DOHH2 (cell line): ENCODE results near the gene SDHC.

Source experiments
- H3F3A ChIP-seq: fragments of 200-600 bp; sonication (generic), shearing (Covaris generic); 2 replicates; pipeline ENCODE4 v1.6.0; 2016; ENCODE audit warnings: antibody characterized with exemption, mild to moderate bottlenecking; ENCODE audit not compliant: control insufficient read depth, insufficient read depth
- H3K27ac ChIP-seq: fragments of 200-600 bp; sonication (generic); 2 replicates; pipeline ENCODE4 v1.5.1; 2014; ENCODE audit warnings: low read depth, mild to moderate bottlenecking, low read length, moderate library complexity
- H3K27me3 ChIP-seq: fragments of 200-600 bp; sonication (generic); 2 replicates; pipeline ENCODE4 v1.6.1; 2014; ENCODE audit warnings: mild to moderate bottlenecking, low read length, mixed read lengths; ENCODE audit not compliant: control insufficient read depth
- H3K36me3 ChIP-seq: fragments of 200-600 bp; sonication (generic); 2 replicates; pipeline ENCODE4 v1.6.1; 2014; ENCODE audit warnings: mild to moderate bottlenecking, low read length, moderate library complexity, mixed read lengths; ENCODE audit not compliant: control insufficient read depth
- H3K4me1 ChIP-seq: fragments of 200-600 bp; sonication (generic); 2 replicates; pipeline ENCODE4 v1.6.1; 2014; ENCODE audit warnings: mild to moderate bottlenecking, low read length, mixed read lengths; ENCODE audit not compliant: control insufficient read depth
- H3K4me2 ChIP-seq: fragments of 200-600 bp; sonication (generic); 2 replicates; pipeline ENCODE4 v1.6.0; 2014; ENCODE audit warnings: mild to moderate bottlenecking, low read length, moderate library complexity
- H3K4me3 ChIP-seq: fragments of 200-600 bp; sonication (generic); 2 replicates; pipeline ENCODE4 v1.5.1; 2014; ENCODE audit warnings: mild to moderate bottlenecking, low read length, mixed read lengths
- H3K79me2 ChIP-seq: fragments of 200-600 bp; sonication (generic); 2 replicates; pipeline ENCODE4 v1.6.1; 2014; ENCODE audit warnings: mild to moderate bottlenecking, low read length, mixed read lengths; ENCODE audit not compliant: control insufficient read depth
- H3K9me2 ChIP-seq: fragments of 200-600 bp; sonication (generic); replicated peaks from 2 replicates; pipeline ENCODE4 v1.6.1; 2014; ENCODE audit warnings: mild to moderate bottlenecking, low read length, mixed read lengths; ENCODE audit not compliant: control insufficient read depth
- H3K9me3 ChIP-seq: fragments of 200-600 bp; sonication (generic); 2 replicates; pipeline ENCODE4 v1.6.1; 2014; ENCODE audit warnings: antibody characterized with exemption, low read length, mixed read lengths; ENCODE audit not compliant: control insufficient read depth, insufficient read depth
- H4K20me1 ChIP-seq: fragments of 200-600 bp; sonication (generic); 2 replicates; pipeline ENCODE4 v1.6.0; 2014; ENCODE audit warnings: low read depth, mild to moderate bottlenecking, antibody characterized with exemption, low read length, moderate library complexity; ENCODE audit not compliant: control insufficient read depth, insufficient read depth
- CTCF ChIP-seq: fragments of 200-600 bp; sonication (generic); IDR thresholded peaks from one replicate; pipeline ENCODE4 v1.5.1; 2014; ENCODE audit warnings: antibody characterized with exemption, mild to moderate bottlenecking, low read depth, low read length; ENCODE audit not compliant: poor library complexity, severe bottlenecking
- EZH2phosphoT487 ChIP-seq: fragments of 200-600 bp; sonication (generic); IDR thresholded peaks from 2 replicates; pipeline ENCODE4 v1.6.1; 2017; ENCODE audit warnings: borderline replicate concordance, mild to moderate bottlenecking, antibody characterized with exemption, low read length, moderate library complexity, mixed read lengths

SDHC gene

GRCh38 chr1:161350671-161351070 is 36.5 kb downstream of the SDHC start:
- no peak overlapping the region for H3K4me2 ChIP-seq
- peaks cover 9% of the 10 kb centered on the region; the same call in 1 of the 2 replicates for H3K4me1 ChIP-seq
- TF ChIP-seq EZH2phosphoT487 (no peak), CTCF (no peak)
- H3K9me3 ChIP-seq: no peaks in the 10 kb centered on the region
- H3K36me3 ChIP-seq: peaks cover 11% of the 10 kb centered on the region
- H4K20me1 ChIP-seq: no peaks in the 10 kb centered on the region; the same call in 1 of the 2 replicates
- no peak overlapping the region for H3K4me3 ChIP-seq
- no peaks in the 10 kb centered on the region for H3K9me2 ChIP-seq
- no peaks in the 10 kb centered on the region for H3K27me3 ChIP-seq
- no peaks in the 10 kb centered on the region for H3F3A ChIP-seq
- H3K79me2 ChIP-seq: no peaks in the 10 kb centered on the region
- H3K27ac ChIP-seq: no peak overlapping the region

GRCh38 chr1:161351482-161351881 is 37.3 kb downstream of the SDHC start:
- no peaks in the 10 kb centered on the region for H3K79me2 ChIP-seq
- no peaks in the 10 kb centered on the region for H3K9me3 ChIP-seq
- H3K4me3 ChIP-seq: no peak overlapping the region
- no peaks in the 10 kb centered on the region for H3F3A ChIP-seq
- no peaks in the 10 kb centered on the region for H3K9me2 ChIP-seq
- peaks cover 9% of the 10 kb centered on the region; the same call in 1 of the 2 replicates for H3K4me1 ChIP-seq
- TF ChIP-seq CTCF (no peak), EZH2phosphoT487 (no peak)
- peaks cover 11% of the 10 kb centered on the region for H3K36me3 ChIP-seq
- no peak overlapping the region for H3K27ac ChIP-seq
- no peaks in the 10 kb centered on the region for H3K27me3 ChIP-seq
- H4K20me1 ChIP-seq: no peaks in the 10 kb centered on the region; the same call in 1 of the 2 replicates
- no peak overlapping the region for H3K4me2 ChIP-seq

- TF ChIP-seq CTCF: no peak
- TF ChIP-seq EZH2phosphoT487: no peak
- H3K4me1 ChIP-seq: peaks cover 4% of the 10 kb centered on the region; the same call in 1 of the 2 replicates
- no peak overlapping the region for H3K4me2 ChIP-seq
Observed at GRCh38 chr1:161357073-161357472, 42.9 kb downstream of the SDHC start.

More at GRCh38 chr1:161357073-161357472, 42.9 kb downstream of the SDHC start:
- no peak overlapping the region for H3K4me3 ChIP-seq
- H3K79me2 ChIP-seq: no peaks in the 10 kb centered on the region
- H3K9me3 ChIP-seq: no peaks in the 10 kb centered on the region
- no peaks in the 10 kb centered on the region for H3F3A ChIP-seq
- H3K27ac ChIP-seq: no peak overlapping the region
- H3K9me2 ChIP-seq: no peaks in the 10 kb centered on the region
- peaks cover 12% of the 10 kb centered on the region for H3K36me3 ChIP-seq
- no peaks in the 10 kb centered on the region for H3K27me3 ChIP-seq
- no peaks in the 10 kb centered on the region for H4K20me1 ChIP-seq
